Activated gamma-delta T cell treated with Interleukin-2 at 50 U/mL for 16 hours (primary cell): ENCODE measurements around the gene THG1L.

ENCODE experiments used
- DNase-seq: peaks from one replicate; pipeline ENCODE4 v3.0.0-alpha.2; 2020

Gene THG1L

GRCh38 chr5:157729858-157730257 lies 1.4 kb upstream of the THG1L start:
- DNase-seq, result no peak

GRCh38 chr5:157730900-157731271 lies 334 bp upstream of the THG1L start:
- DNase-seq, result no peak

- no peak for DNase-seq
These were observed 902 bp downstream of the THG1L start for GRCh38 chr5:157732130-157732514.

- no peak for DNase-seq
These were observed 1.5 kb downstream of the THG1L start for GRCh38 chr5:157732596-157733262.

- DNase-seq, result no peak
These were observed 3.2 kb downstream of the THG1L start for GRCh38 chr5:157734436-157734835.

- no peak for DNase-seq
These were observed 4.8 kb downstream of the THG1L start for GRCh38 chr5:157735991-157736390.

GRCh38 chr5:157739388-157740228 lies 8.4 kb downstream of the THG1L start:
- no peak for DNase-seq

GRCh38 chr5:157740229-157740610 lies 9.0 kb downstream of the THG1L start:
- no peak for DNase-seq

- DNase-seq, result no peak
These were observed 9.9 kb downstream of the THG1L start for GRCh38 chr5:157741131-157741530.

- peak; percentile 85 for DNase-seq
These were observed 12.2 kb downstream of the THG1L start, which contains the start of gene LSM11 for GRCh38 chr5:157743163-157744050. TSS of gene LSM11 (plus strand) at chr5:157743712. CDS start at chr5:157743751, 39 bp downstream.

- no peak for DNase-seq
These were observed 13.1 kb downstream of the THG1L start for GRCh38 chr5:157744051-157745011.

- no peak for DNase-seq
These were observed 13.8 kb downstream of the THG1L start for GRCh38 chr5:157745041-157745456.

- DNase-seq, result no peak
These were observed 16.0 kb downstream of the THG1L start for GRCh38 chr5:157747173-157747740.

GRCh38 chr5:157747766-157748700 lies 16.8 kb downstream of the THG1L start:
- DNase-seq, result no peak

GRCh38 chr5:157748760-157749461 lies 17.7 kb downstream of the THG1L start:
- no peak for DNase-seq

- DNase-seq, result no peak
These were observed 18.2 kb downstream of the THG1L start for GRCh38 chr5:157749462-157749799.

GRCh38 chr5:157750320-157750719 lies 19.1 kb downstream of the THG1L start:
- DNase-seq, result no peak

GRCh38 chr5:157756122-157756521 lies 24.9 kb downstream of the THG1L start:
- no peak for DNase-seq

GRCh38 chr5:157758706-157759105 lies 27.5 kb downstream of the THG1L start:
- DNase-seq, result no peak
